GM19455 (cell line): ENCODE results near the gene PDGFC.

ENCODE experiments used
- ATAC-seq: cut with Tn5 transposase; IDR thresholded peaks from one replicate; pipeline ENCODE4 v1.9.1; 2021; ENCODE audit not compliant: unreplicated experiment

Gene PDGFC, protein sequence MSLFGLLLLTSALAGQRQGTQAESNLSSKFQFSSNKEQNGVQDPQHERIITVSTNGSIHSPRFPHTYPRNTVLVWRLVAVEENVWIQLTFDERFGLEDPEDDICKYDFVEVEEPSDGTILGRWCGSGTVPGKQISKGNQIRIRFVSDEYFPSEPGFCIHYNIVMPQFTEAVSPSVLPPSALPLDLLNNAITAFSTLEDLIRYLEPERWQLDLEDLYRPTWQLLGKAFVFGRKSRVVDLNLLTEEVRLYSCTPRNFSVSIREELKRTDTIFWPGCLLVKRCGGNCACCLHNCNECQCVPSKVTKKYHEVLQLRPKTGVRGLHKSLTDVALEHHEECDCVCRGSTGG

DNA sequence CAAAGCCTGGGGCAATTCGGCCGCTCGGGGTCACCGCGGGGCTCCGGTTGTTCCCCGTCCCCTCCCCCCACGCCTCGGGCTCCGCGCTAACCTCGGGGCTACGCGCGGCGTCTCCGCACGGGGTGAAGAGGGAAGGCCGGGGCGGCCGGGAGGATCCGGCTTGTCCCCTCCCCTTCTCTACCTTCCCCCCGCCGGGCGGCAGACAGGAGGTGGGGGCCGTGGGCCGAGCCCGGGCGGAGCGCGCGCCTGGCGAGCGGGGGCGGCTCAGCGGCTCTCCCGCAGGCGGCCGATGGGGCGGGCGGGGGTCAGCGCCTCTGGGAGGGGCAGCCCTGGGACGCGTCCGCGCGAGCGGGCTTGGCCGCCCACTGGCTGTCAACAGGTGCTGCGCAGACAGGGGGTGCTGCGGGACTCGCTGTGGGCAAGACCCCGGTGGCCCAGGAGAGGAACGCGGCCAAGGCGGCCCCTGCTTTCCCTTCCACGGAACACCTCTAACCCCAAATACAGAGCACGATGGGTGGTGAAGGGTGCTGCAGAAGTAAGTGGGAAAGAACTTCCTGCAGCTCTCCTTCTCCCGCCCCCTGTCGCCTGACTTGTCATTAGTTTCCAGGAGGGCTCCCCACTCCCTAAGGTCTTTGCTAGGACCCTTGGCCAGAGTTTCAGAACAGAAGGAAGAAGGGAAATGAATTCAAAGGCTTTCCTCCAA, at the start of gene PDGFC:
TSS of gene PDGFC (minus strand) at position 124 of the 703 bp plus-strand sequence. CDS start 896 bp downstream, outside the sequence.
- no peak for ATAC-seq

DNA sequence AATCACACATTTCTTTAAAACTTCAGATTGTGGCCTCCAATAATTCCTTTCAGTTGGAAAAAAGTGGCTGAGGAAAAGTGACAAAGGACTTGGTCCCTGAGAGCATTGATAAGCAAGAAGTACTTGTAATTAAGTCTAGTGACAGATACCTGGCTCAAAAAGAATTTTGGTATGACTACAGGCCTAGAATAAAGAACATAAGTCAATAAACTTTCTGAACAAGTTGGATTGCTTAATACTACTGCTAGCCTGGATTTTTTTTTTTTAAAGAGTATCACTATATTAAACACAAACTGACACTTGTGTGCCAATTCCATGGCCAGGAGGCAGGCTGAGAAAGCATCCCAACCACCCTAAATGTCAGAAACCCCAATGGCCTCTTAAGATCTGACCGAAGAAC, 49.3 kb upstream of the PDGFC start:
- no peak for ATAC-seq

GRCh38 chr4:157018920-157019490, 47.4 kb upstream of the PDGFC start:
- no peak for ATAC-seq

- no peak for ATAC-seq
Measured at GRCh38 chr4:157014621-157015591, 43.3 kb upstream of the PDGFC start.

- no peak for ATAC-seq
Measured at GRCh38 chr4:157013656-157014055, 42.1 kb upstream of the PDGFC start.

DNA sequence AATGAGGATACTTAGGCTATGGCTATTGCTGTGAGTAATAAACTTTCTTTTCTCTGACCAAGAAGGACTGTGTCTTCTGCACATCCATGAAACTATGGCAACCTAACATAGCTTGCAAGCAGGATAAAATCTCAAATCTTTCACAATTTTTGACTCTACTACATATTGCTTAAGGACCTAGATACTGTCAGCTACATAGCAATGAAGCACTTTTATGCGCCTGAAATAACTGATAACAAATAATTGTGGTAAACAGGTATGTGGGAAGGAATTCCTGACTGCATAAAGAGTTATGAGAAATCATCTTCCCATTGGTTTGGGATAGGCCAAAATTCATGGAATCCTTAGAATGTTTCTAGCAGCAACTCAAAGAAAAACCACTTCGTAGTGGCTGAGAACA, 41.2 kb upstream of the PDGFC start:
- no peak for ATAC-seq

DNA sequence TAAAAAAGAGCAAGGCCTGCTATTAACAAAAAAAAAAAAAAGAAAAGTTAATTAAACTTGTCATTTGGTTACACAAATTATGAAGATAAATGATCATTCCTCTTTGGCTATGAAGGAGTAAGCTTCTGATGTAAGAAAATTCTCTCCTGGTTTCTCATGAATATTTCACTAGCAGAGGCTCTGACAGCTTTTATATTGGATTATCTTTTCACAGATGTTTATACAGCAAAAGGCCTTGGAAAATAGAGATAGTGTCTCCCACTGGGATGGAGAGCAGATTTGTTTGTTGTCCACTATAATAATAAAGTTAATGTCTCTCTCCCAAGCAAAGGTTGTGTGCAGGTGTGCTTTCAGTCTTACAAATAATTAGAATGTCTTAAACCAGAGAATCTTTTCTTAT, 40.7 kb upstream of the PDGFC start:
- ATAC-seq, result no peak

GRCh38 chr4:157010630-157011029, 39.0 kb upstream of the PDGFC start:
- no peak for ATAC-seq

- no peak for ATAC-seq
Measured at GRCh38 chr4:157005831-157006230, 34.2 kb upstream of the PDGFC start.

GRCh38 chr4:157005193-157005592, 33.6 kb upstream of the PDGFC start:
- ATAC-seq, result no peak

DNA sequence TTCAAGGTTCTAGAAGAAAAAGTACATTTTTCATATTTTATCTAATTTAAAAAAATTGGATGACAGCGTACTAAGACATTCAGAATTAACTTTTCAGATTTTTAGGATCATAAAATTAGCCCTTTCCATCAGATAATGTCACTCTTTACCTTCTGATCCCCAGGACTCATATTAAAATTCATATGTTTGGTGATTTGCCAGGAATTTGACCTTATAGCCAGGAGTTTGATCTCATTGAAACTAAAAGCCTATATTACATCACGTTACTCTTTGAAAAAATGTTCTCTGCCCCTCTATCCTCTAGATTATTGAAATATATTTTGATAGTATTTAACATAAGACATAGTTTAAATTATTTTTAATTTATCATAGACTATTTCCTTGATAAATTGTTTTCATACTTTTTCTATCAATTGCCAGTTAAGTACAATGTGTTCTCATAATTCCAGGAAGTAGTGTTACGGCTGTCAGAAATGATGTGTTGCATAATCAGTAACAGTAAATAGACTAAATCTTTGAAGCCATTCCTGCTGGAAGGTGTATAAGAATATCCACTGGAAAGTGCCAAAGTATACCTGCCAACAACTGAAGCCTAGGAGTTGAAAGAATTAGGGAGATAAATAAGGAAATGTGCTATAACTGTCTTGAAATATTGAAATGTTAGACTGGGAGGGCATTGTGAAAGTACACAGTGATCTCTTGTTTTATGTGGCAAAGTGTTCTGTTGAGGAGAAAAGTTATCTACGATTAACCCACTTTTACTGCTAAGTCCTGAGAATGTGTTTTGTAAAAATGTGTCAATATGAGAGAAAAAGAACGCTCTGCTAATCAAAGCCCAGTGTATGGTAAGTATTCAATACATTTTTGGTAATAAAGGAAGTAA, 32.9 kb upstream of the PDGFC start:
- ATAC-seq, result no peak

GRCh38 chr4:156999175-156999517, 27.5 kb upstream of the PDGFC start:
- no peak for ATAC-seq

- ATAC-seq, result no peak
Measured at GRCh38 chr4:156998500-156999174, 27.0 kb upstream of the PDGFC start.

- ATAC-seq, result no peak
Measured at GRCh38 chr4:156992943-156993342, 21.3 kb upstream of the PDGFC start.

- ATAC-seq, result no peak
Measured at GRCh38 chr4:156991161-156991560, 19.6 kb upstream of the PDGFC start.

- no peak for ATAC-seq
Measured at GRCh38 chr4:156983366-156983765, 11.8 kb upstream of the PDGFC start.

DNA sequence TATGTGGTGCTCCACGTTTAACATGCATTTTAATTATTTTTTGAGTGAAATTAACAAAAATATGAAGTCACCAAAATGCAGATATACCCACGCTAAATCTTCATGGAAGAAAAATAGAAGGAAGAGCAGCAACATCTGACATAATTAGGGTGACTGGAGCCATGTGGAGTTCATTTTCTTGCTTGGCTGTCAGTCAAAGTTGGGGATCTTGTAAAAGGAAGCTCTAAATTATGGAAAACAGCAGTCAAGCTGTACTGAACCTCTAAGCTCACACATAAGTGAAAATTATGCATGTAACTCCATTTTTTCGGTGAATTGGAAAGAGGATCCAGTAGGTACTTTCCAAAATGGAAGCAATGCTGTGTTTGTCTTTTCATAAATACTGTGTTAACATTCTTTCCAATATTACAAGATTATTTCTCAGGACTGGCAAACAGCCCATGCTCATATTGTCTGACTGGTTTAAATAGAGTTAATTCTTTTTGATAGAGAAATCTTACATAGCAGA, 9.7 kb upstream of the PDGFC start:
- no peak for ATAC-seq

GRCh38 chr4:156977435-156978160, 6.0 kb upstream of the PDGFC start:
- ATAC-seq, result no peak

DNA sequence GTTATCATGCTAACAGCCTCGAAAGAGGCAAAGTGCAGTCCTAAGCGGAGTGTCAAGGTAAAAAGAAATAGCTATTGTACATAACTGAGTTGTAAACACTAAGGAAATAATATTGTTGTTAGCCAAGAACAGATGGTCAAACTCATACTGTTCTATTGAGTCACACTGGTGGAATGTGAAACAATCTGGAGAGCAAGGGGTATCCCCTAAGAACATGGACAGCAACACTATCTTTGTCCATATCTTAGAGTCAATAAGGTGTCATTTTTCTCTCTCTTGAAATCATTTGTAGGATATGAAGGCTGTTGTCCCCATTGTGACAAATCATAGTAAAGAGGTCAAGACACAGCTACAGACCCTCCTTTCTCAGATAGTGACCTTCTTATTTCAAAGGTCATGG, 4.5 kb upstream of the PDGFC start:
- no peak for ATAC-seq
